Stimulated activated CD4-positive, alpha-beta T cell treated with anti-CD3 and anti-CD28 coated beads, TNF-alpha, amount 100 ng/mL, for 48 hours (primary cell): ENCODE data around the gene FBF1.

ENCODE experiments used
- DNase-seq, 3 donors: peaks; one replicate each; pipeline ENCODE4 v3.0.0-alpha.2; 2020; ENCODE audit warnings: low read depth in 3 of 3

Gene FBF1

DNA sequence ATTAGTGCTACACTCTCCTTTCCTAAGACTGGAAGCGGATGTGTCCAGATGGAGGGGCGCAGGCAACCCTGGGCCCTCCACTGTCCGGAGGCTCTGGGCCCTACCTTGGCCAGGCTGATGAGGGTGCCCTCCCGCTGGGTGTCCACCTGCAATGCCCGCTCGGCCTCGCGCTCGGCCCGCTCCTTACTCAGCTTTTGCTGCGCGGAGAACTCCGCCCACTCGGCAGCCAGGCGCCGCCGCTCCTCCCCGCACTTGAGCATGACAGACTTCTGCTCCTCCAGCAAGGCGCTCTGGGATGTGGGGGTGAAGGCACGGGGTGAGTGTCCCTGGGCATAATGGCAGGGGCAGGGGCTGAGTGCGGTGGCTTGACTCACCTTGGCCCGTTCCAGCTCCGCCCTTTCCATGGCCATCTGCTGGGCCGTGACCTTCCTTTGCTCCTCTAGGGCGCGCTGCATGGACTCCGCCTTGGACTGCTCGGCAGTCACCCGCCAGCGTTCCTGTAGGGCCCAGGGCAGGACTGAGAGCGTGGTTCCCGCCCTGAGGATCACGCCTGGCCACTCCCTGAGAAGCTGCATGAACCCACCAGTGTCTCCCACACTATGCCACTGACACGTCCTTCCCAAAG, 26.1 kb downstream of the FBF1 start:
- no peak for DNase-seq

- DNase-seq, result no peak
Observed at GRCh38 chr17:75913537-75914210, 27.2 kb downstream of the FBF1 start.

- DNase-seq, result no peak
Observed at GRCh38 chr17:75910699-75911098, 30.1 kb downstream of the FBF1 start.

DNA sequence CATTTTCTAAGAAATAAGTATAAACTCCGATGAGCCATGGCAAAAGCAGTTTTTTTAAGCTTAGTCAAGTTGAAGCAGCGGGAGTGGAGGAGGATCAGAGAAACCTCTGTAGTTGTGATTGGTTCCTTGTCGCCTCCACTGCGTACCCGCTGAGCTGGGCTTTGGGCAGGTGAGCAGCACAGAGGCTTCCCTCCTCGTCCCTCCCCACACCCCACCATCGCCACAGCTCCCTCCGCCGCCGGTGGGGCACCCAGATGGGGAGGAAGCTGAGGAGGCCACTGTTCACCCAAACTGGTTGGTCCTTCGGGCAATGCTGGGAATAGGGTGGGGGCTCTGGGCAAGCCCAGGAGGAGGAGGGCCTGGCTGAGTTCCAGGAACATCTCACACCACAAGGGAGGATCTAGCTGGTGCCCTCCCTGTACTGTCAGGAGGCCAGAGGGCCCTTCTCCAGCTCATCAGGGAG, 31.0 kb downstream of the FBF1 start:
- no peak for DNase-seq

GRCh38 chr17:75909051-75909811, 31.6 kb downstream of the FBF1 start:
- DNase-seq, result no peak

GRCh38 chr17:75908201-75908600, 32.6 kb downstream of the FBF1 start:
- no peak for DNase-seq

- DNase-seq, result no peak
Observed at GRCh38 chr17:75906143-75906884, 34.5 kb downstream of the FBF1 start.

DNA sequence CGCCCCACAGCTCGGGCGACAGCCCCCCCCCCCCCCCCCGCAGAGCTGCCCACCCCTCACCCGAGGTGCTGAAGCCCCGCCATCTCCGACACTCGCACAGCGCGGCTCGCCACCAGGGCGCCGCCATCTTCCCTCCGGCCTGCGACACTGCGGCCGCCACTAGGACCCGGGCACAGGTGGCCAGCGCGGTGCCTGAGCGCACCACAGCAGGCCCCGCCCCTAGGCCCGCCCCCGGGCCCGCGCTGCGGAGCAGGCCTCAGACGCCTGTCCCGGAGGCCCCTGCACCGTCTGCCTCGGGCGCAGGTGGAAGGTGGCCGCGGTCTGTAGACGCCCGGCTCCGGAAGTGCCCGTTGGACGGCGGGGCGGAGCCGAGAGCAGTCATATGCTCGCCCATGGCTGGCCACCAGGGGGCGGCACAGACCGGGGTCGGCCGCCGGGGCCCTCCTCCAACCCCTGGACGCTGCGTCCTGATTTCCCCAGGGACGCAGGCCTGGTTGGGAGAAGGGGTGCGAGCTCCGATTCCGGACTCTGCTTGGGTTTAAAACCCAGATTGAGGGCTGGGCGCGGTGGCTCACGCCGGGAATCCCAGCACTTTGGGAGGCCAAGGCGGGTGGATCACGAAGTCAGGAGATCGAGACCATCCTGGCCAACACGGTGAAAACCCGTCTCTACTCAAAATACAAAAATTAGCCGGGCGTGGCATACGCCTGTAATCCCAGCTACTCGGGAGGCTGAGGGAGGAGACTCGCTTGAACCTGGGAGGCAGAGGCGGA, 35.9 kb downstream of the FBF1 start, which contains the start of gene MRPL38:
Gene MRPL38, minus strand, starts transcription at position 136 of the 773 bp plus-strand sequence. Its CDS starts 9 bp downstream, at position 127.
- peak; percentile 91 to 95 (median 92) for DNase-seq

DNA sequence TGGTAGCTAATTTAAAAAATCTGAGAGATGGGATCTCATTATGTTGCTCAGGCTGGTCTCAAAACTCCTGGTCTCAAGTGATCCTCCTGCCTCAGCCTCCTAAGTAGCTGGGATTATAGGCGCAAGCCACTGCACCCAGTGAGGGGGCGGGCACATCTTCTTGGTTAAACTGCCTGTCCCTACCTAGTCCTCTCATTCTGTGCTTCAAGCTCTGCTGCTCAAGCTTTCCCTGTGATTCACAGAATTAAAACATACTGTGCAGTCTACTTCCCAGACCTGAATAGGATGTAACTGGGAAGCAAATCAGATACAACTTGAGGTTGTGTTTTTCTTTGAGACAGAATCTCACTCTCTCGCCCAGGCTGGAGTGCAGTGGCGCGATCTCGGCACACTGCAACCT, 38.4 kb downstream of the FBF1 start:
- DNase-seq, result no peak

- no peak for DNase-seq
Observed at GRCh38 chr17:75901727-75902126, 39.1 kb downstream of the FBF1 start.

GRCh38 chr17:75900691-75901533, 39.9 kb downstream of the FBF1 start:
- DNase-seq, result no peak

DNA sequence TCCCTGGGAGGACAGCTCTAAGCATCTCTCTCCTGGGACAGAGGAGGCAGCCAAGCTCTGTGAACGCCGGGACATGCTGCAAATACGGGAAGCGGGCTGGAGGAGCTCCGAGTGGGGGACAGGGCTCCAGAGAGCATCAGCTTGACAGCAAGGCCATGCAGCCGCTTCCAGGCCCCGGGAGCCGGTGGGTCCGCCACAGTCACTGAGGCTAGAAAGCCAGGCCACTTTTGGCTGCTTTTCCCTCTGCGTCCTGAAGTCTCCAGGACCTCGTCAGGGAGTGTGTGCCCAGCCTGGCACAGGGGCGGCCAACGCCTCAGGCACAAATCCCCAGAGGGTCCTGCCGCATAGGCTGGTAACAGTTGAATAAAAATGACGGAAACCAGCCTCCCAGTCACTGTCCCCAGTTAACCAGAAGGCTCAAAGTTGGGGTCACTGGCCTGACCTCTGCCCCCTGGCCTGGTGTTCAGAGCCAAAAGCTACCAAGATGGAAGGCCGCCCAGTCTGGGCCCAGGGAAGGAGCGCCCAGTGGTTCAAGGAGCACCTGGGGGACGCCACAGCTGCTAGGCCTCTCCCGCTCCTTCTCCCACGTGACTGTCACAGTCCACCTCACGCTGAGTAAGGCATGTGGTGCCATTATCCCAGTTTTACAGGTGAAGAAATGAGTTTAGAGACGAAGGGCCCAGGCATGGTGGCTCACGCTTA, 40.9 kb downstream of the FBF1 start:
- DNase-seq, result no peak

- no peak for DNase-seq
Observed at GRCh38 chr17:75899353-75899752, 41.5 kb downstream of the FBF1 start.

DNA sequence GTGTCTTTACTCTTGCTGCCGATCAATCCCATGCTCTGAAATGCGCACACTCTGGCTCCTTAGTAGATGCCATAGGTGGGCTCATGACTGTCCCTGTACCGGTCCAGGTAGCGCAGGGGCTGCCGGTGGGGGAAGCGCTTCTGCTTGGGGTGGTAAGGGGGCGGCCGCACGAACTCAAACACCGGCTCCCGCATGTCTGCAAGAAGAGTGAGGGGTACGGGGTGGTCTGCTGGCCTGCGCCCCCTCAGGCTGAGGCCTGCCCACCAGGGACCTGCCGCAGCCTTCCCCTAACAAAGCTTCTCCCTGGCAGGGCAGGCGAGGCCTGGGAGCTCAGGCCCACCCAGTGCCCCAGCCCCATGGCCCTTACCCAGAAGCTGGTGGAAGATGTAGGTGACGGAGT, 42.1 kb downstream of the FBF1 start:
- no peak for DNase-seq

DNA sequence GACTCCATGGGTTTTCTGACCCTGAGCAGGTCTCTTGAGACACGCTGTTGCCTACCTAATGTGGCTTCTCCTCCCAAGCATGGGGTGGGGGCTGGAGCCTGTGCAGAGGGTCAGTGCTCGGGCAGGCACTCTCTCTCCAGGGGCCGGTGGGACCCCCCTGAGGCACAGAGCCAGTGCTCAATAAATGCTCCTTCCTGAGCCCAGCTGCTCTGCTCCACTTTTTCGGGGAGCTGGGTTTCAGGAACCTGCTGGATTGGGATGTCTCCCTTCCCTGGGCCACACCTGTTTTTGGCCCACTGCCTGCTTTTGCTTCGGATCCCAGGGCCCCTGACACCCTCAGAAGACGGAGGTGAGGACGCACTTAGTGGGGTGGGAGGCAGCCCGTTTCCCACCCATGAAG, 42.8 kb downstream of the FBF1 start:
- DNase-seq, result no peak

GRCh38 chr17:75897160-75898019, 43.5 kb downstream of the FBF1 start:
- DNase-seq, result no peak

- peak; percentile 56 to 77 (median 68) for DNase-seq
Observed at GRCh38 chr17:75896415-75897159, 44.3 kb downstream of the FBF1 start, which contains the start of gene TRIM65. TSS of gene TRIM65 (minus strand) at chr17:75896951. CDS start at chr17:75896937, 14 bp downstream.
